HG03558 (cell line): Measurements from ENCODE around the gene ORMDL3.
"Not testable (repeated sequence)": the region's sequence is repeated elsewhere in the genome, so short reads cannot be mapped to it uniquely, and the experiment has no call there.

ENCODE experiments used
- ATAC-seq: cut with Tn5 transposase; IDR thresholded peaks from one replicate; pipeline ENCODE4 v1.9.1; 2021; ENCODE audit warnings: moderate number of reproducible peaks; ENCODE audit not compliant: unreplicated experiment; ENCODE audit errors: extremely low read depth

Gene ORMDL3

DNA sequence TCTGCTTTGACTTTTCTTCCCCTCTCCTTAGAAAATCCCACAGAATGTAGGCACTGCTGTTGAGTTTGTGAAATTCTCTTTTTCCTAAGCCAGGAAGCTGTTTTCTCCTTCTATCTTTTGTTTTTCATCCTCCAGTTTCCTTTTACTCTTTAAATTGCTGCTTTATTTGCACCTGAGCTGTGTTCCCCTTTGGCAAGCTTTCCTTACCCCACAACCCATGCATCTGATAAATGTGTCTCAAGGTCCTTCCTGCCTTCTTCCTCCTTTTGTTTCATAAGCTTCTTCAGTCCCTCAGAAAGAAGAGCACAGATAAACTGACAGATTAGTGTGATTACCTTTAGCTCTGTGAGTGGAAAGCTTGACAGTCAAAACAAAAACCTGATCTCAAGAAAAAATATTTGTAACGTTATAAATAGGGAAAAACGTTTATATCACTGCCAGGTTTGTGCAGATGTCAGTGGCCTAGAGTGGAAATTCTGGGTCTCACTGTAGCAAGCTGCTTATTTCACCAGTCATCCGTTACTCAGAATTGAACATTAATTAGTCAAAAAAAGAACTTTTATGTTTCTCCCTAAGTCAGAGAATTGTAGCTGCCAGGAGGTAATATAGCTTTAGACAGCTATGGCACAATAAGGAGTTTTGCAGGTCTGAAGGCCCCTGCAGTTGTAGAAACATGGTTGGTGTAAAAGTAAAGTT is 32.6 kb downstream of the ORMDL3 start:
- ATAC-seq: no peak

DNA sequence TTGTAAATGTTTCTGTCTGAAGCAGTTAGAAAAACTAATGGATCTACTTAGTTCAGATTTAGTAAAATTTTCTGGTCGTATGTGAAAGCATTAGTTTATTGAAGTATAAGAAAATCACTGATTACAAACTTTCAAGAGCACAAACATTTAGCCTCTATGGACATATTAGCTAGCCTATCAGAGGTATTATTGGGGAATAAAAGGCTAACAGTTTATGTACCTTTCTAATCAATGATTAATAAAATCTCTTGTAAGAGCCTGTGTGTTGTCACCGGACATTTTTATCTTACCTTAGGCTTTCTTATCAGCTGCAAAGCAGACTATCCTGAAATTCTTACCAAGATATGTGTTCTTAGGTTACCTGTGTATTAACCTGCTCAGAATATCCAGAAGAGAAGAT is 38.2 kb downstream of the ORMDL3 start:
- ATAC-seq: no peak

DNA sequence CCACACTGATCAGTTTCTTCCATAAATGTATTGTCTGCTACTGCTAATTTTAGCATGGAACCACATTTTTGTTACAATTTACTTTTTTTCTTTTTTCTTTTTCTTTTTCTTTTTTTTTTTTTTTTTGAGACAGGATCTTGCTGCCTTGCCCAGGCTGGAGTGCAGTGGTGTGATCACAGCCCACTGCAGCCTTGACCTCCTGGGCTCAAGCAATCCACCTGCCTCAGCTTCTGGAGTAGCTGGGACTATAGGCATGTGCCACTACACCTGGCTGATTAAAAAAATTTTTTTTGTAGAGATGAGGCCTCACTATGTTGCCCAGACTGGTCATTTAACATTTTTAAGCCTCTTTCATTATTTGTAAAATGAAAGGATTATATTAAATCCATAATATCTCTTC is 40.3 kb downstream of the ORMDL3 start:
- ATAC-seq: no peak

- ATAC-seq: not testable (repeated sequence)
Observed at GRCh38 chr17:39886102-39886501, 41.3 kb downstream of the ORMDL3 start.

DNA sequence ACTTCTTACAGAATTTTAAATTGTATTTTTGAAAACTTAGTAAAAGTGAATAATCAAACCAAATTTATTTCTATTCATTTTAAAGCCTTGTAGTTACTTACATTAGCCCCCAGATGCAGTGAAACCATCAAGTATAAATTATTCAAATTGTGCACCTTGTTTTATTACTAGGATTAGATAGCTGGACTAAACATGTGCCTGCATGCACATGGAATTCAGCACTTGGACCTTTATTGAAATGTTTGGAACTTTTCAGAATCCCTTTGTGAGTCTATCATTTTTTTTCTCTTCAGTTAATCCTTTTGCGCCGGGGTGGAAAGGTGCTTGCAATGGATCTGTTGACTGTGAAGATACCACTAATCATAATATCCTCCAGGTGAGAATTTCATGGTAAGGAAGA is 54.6 kb downstream of the ORMDL3 start:
- no peak for ATAC-seq

DNA sequence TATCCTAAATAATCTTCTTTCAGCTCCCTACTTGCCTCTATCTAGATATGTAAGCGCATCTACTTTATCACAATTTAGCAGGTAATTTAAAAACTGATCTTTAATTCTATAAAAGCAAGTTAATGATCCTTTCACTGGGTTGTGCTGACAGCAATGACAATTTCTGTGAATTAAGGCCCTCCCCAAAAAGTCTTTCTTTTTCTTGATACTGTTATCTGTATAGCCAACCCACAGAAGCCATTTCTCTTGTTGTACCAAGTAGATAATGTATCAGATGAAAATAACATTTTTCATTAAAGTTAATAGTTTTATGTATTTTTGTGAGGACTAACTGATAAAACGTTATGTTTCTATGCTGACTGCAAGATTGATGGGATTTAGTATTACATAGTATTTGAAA is 55.6 kb downstream of the ORMDL3 start:
- ATAC-seq: no peak
